GM13977 (cell line): ENCODE results near the gene PALMD.

Source experiments
- DNase-seq: peaks from one replicate; pipeline ENCODE4 v3.0.0; 2012; ENCODE audit warnings: low spot score
- in situ Hi-C: fragments of 300-500 bp; cut with MboI; formaldehyde crosslinking; loops from one replicate; pipeline ENCODE4 v1.12.0; 2022; ENCODE audit warnings: low sequenced_read_pairs, low pct_unique_long_range_greater_than_20kb, mixed read lengths, inconsistent platforms; ENCODE audit not compliant: unreplicated experiment
- TF ChIP-seq, protein P1 (sequence below): IDR thresholded peaks from 2 replicates; pipeline ENCODE4 v1.5.1; 2012; ENCODE audit warnings: mild to moderate bottlenecking, control low read depth; ENCODE audit not compliant: insufficient read depth; ENCODE audit errors: extremely low read depth, missing control alignments

PALMD gene, protein sequence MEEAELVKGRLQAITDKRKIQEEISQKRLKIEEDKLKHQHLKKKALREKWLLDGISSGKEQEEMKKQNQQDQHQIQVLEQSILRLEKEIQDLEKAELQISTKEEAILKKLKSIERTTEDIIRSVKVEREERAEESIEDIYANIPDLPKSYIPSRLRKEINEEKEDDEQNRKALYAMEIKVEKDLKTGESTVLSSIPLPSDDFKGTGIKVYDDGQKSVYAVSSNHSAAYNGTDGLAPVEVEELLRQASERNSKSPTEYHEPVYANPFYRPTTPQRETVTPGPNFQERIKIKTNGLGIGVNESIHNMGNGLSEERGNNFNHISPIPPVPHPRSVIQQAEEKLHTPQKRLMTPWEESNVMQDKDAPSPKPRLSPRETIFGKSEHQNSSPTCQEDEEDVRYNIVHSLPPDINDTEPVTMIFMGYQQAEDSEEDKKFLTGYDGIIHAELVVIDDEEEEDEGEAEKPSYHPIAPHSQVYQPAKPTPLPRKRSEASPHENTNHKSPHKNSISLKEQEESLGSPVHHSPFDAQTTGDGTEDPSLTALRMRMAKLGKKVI

DNA sequence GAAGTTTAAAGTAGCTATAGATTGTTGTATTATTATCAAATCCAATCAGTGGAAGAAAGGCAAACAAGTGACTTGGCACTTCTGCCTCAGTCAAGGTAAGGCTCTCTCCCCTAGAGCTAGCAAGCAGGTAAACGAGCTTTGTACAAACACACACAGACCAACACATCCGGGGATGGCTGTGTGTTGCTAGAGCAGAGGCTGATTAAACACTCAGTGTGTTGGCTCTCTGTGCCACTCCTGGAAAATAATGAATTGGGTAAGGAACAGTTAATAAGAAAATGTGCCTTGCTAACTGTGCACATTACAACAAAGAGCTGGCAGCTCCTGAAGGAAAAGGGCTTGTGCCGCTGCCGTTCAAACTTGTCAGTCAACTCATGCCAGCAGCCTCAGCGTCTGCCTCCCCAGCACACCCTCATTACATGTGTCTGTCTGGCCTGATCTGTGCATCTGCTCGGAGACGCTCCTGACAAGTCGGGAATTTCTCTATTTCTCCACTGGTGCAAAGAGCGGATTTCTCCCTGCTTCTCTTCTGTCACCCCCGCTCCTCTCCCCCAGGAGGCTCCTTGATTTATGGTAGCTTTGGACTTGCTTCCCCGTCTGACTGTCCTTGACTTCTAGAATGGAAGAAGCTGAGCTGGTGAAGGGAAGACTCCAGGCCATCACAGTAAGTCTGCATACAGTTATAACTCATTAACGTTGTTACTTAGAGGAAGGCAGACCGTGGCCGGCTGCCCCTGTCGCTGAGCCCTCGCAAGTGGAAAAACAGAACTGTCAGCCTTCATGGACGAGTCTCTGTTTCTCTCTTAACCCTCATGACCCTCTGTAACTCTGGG is at the start of gene PALMD:
Gene PALMD (plus strand): TSS at position 415 of the 833 bp plus-strand sequence. CDS start 205 bp downstream, at position 620.
- TF ChIP-seq, protein P1, sequence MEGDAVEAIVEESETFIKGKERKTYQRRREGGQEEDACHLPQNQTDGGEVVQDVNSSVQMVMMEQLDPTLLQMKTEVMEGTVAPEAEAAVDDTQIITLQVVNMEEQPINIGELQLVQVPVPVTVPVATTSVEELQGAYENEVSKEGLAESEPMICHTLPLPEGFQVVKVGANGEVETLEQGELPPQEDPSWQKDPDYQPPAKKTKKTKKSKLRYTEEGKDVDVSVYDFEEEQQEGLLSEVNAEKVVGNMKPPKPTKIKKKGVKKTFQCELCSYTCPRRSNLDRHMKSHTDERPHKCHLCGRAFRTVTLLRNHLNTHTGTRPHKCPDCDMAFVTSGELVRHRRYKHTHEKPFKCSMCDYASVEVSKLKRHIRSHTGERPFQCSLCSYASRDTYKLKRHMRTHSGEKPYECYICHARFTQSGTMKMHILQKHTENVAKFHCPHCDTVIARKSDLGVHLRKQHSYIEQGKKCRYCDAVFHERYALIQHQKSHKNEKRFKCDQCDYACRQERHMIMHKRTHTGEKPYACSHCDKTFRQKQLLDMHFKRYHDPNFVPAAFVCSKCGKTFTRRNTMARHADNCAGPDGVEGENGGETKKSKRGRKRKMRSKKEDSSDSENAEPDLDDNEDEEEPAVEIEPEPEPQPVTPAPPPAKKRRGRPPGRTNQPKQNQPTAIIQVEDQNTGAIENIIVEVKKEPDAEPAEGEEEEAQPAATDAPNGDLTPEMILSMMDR = no peak
- in situ Hi-C loops = no loop called here
- no peak for DNase-seq

DNA sequence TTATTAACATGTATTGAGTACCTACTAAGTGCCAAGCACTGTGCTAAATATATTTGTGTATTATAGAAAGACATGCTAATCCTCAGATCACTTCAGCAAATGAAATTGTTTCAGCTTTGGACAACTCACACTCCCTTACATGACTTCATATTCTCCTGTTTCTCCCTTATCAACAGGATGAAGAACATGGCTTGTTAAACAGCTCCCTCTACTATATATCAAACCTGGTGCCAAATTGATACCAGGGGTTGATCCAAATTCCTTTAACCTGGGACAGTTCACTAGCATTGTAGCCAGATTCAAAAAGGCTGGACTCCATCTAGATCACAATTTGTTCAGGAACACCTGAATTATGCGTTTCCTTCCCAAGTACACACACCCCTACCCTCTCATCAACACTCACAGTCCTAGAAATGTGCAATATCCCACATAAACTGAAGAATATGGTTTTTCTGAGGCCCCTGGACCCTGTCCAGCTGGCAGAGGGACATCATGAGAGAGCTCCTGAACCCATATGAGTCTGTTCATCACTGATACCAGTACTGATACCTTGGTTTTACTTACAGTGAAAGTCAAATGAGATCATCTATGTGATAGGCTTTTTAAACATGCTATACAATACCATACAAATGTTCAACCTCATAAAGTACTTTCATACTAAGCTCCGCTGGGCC is 47.0 kb upstream of the PALMD start:
- in situ Hi-C loops = no loop called here
- no peak for DNase-seq
- TF ChIP-seq, protein P1 = no peak

DNA sequence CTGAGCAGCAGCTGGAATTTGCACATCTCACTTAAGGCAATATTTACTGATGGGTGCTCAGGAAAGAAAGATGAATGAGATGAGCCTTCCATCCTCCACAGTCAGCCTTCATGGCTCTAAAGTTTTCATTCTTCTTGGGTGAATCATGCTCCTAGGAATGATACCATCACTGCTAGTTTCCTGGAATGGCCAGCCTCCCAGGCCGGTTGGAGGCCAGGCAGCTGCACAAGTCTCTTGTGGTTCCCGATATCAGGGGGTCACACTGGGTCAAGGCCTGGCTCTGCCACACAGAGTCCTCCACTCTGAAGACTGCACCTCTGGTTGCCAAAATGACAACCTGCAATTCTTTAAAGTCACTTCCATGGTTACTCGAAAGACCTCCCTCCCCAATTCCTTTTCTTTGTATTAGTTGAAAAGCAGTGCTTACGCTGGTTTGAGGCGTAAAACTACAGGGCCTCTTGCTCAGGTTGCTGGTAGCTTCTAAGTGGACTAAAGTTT is 46.2 kb upstream of the PALMD start:
- in situ Hi-C loops = no loop called here
- TF ChIP-seq, protein P1 = no peak
- no peak for DNase-seq

DNA sequence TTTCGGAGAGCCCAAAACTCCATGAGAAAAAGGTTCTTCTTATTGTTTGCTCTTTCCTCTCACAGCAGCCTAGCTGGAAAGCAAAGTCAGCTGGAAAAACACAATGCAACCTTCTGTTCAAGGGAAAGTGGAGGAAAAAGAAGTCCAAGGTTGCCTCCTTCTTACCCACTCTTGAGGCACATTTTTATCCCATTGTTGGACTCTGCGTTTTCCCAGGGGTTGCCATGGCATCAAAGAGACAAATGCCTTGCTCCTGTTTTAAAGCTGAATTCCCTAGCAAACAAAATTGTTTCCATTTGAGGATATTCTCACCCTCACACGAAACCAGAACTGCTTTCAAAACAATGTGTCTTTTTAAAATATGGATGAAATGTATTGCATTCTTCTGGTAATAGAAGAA is 45.1 kb upstream of the PALMD start:
- in situ Hi-C loops = no loop called here
- no peak for DNase-seq
- TF ChIP-seq, protein P1 = no peak

DNA sequence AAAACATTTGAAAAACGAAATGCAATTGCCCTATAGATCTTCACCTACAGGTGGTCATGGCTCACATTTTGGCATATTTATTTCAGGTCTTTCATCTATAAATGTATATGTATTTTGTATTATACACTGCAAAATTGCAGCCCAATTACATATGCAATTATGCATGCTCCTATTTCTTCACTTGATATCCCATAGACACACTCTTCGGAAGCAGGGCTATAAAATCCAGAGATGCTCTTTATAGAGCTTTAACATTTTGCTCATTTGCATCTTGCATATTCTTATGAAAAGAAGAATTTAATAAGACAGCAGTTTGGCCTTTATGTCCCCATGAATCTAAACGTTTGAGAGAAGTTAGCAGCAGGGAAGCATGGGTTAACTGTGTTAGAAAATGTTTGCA is 44.7 kb upstream of the PALMD start:
- TF ChIP-seq, protein P1 = no peak
- in situ Hi-C loops = no loop called here
- no peak for DNase-seq
